Psoas muscle (tissue), 8 donors: Measurements from ENCODE around the gene OTULINL. TPM values are rescaled to one million over a fixed set of nuclear protein-coding genes. Genes with fewer than 3 reads are reported as not detected.

Experiments
- ATAC-seq, 4 donors: fragments of 200-7000 bp; cut with Tn5 transposase; one replicate each; pipeline ENCODE4 v1.9.1; 2020; ENCODE audit warnings: moderate library complexity in 3 of 4, mild to moderate bottlenecking in 2 of 4
- DNase-seq, 2 donors: peaks; one replicate each; pipeline ENCODE4 v3.0.0-alpha.2; 2020
- H3K27ac ChIP-seq: fragments of 200-600 bp; one replicate; pipeline ENCODE4 v1.8.0; 2022
- H3K27me3 ChIP-seq, 3 donors: fragments of 200-600 bp in 1 of 3; one replicate each; pipeline versions ENCODE4 v1.6.1 to v1.8.0; 2013 to 2022; ENCODE audit warnings: low read length in 2 of 3, mild to moderate bottlenecking in 2 of 3, moderate library complexity in 1 of 3; ENCODE audit not compliant: insufficient read depth in 3 of 3
- H3K36me3 ChIP-seq, 2 donors: fragments of 200-600 bp in 1 of 2; one replicate each; pipeline versions ENCODE4 v1.6.1 to v1.8.0; 2013 to 2022; ENCODE audit warnings: low read depth in 1 of 2, mild to moderate bottlenecking in 1 of 2, moderate library complexity in 1 of 2; ENCODE audit not compliant: insufficient read depth in 1 of 2
- H3K4me1 ChIP-seq: fragments of 200-600 bp; one replicate; pipeline ENCODE4 v1.8.0; 2022
- H3K4me3 ChIP-seq: fragments of 200-600 bp; one replicate; pipeline ENCODE4 v1.8.0; 2022; ENCODE audit warnings: mild to moderate bottlenecking
- H3K9me3 ChIP-seq: fragments of 200-600 bp; one replicate; pipeline ENCODE4 v1.8.0; 2022
- WGBS, 3 donors: extraction: QIAGEN DNeasy Blood & Tissue Kit; methylation state at CpG; one replicate each; pipeline versions ENCODE4 v1.1.6 to v1.1.7; 2013; 5-methylcytosine and 5-hydroxymethylcytosine counted together
- intact Hi-C, 2 donors: fragments of 100-400 bp; cut with DNase I; formaldehyde crosslinking; loops; one replicate each; pipeline versions ENCODE4 v1.11.0 to v1.14.2; 2022
- long read RNA-seq, 2 donors: library from polyadenylated mRNA; unstranded; transcript quantifications; one replicate each; pipeline ENCODE4 v2.0.0, GENCODE V29; 2021
- polyA plus RNA-seq, 3 donors: library from polyadenylated mRNA; stranded (reverse); fragments of 200-250 nt; gene quantifications; one replicate each; pipeline ENCODE4 v1.2.3, GENCODE V29; 2013
- total RNA-seq, 4 donors: library from RNA; stranded (reverse); fragmentation: NEBNext Ultra II Directional in 2 of 4; extraction: Animal tissue kit (Norgen Biotek cat#: 25700) in 2 of 4; gene quantifications; one replicate each; pipeline versions ENCODE4 v1.2.1 to v1.2.4, GENCODE V29; 2021 to 2023
- TF ChIP-seq, protein P1 (sequence below): fragments of 200-600 bp; IDR thresholded peaks from one replicate; pipeline ENCODE4 v1.8.0; 2022; ENCODE audit warnings: antibody characterized with exemption
- donor health status: healthy with polysubstance abuse.
- donor health status: DM: no; HTN: no; CAD: no; lungs with moderate emphysema.
- donor health status: Bipolar disorder and iron deficiency.
- donor health status: healthy.
- donor health status: DM: yes; HTN: yes; CAD: no.
- donor health status: DM: no; HTN: no; CAD: no.
- donor health status: DM: no; HTN: no; CAD: no.
- donor health status: DM: yes; HTN: yes; CAD: no.

The OTULINL gene
- total RNA-seq (1 to 10 TPM in 3 of 4 donors, under 1 TPM in 1; 0.88 to 3.2 (median 2.5) TPM), polyA plus RNA-seq (under 1 TPM; 0.15 to 0.52 (median 0.29) TPM)
- long read RNA-seq, donor 1, partial matches to known transcripts = 0 of 2 reads
- long read RNA-seq, donor 1, other reads (novel, unspliced or antisense) = 0 of 2 reads
- long read RNA-seq, donor 2 = 0 reads

DNA sequence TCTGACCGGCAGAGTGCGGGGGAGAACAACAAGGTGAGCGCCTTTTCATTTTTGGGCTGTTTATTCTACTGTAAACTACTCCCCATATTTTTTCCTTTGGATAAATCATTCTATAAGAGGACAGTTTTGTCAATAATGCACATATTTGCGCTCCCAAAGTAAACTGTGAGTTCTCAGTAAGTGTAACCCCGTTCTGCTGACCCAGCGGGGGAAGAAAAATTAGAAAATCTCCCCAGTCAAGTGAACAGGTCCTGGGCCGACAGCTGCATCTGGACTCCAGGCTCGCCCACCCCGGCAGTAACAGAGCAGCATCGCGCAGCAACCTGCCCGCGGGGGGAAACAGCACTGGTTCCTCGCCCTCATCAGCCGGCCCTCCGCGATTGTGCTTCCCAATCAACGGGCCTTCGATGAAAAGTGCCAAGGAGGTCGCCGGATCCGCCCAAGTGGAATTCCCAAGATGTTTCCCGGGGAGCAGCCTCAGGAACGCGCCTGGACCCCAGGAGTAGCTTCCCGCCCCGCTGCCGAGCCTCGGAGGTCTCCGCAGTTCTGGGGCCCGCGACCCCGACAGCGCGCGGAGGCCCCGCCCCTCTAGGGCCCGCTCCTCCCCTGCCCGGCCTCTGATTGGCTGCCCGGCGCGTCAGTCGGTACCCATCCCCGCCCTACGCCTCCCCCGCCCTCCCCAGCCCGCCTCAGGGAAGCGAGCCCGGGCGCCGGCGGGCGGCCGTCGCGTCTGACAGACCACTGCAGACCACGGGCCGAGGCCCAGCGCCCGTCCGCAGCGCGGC lies at the start of gene OTULINL:
Gene OTULINL (plus strand): TSS at position 687 of the 785 bp plus-strand sequence. CDS start 103 bp downstream, outside the sequence.
- WGBS, 3 donors = 8 to 9% (median 8%) methylated on average over 56 to 63 of the region's 63 CpGs
- Histone ChIP-seq H3K4me1 (no peaks in the 10 kb centered on the region), H3K27me3 (peaks cover 0 to 48% (median 6%) of the 10 kb centered on the region in 3 donors), H3K9me3 (no peaks in the 10 kb centered on the region), H3K4me3 (peak within 1 kb of the TSS; percentile 75), H3K36me3 (no peaks in the 10 kb centered on the region), H3K27ac (no peak within 1 kb of the TSS)
- TF ChIP-seq, protein P1, sequence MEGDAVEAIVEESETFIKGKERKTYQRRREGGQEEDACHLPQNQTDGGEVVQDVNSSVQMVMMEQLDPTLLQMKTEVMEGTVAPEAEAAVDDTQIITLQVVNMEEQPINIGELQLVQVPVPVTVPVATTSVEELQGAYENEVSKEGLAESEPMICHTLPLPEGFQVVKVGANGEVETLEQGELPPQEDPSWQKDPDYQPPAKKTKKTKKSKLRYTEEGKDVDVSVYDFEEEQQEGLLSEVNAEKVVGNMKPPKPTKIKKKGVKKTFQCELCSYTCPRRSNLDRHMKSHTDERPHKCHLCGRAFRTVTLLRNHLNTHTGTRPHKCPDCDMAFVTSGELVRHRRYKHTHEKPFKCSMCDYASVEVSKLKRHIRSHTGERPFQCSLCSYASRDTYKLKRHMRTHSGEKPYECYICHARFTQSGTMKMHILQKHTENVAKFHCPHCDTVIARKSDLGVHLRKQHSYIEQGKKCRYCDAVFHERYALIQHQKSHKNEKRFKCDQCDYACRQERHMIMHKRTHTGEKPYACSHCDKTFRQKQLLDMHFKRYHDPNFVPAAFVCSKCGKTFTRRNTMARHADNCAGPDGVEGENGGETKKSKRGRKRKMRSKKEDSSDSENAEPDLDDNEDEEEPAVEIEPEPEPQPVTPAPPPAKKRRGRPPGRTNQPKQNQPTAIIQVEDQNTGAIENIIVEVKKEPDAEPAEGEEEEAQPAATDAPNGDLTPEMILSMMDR = no peak
- peak; percentile 87 to 97 (median 94) for ATAC-seq
- peak; percentile 90 to 91 for DNase-seq
- intact Hi-C loops = no loop called here

DNA sequence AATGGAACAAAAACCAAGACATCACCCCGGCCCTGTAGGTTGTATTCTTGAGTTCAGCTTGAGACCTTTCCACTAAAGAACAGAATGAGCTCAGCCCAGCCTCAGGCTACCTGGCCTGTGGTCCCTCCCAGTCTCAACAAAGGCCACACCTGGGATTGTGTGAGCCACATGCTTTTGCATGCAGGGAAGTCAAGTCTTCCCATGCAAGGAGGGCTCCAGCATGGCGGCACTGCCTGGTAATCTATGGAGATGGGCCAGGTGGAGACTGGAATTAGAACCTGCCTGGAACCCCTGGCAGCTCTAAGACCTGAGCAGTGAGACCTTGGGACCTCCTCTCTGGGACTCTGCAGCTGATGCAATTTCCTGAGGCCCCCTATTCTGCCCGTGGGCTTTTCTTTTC lies 49.4 kb upstream of the OTULINL start:
- intact Hi-C loops = no loop called here
- Histone ChIP-seq H3K27ac (no peak overlapping the region), H3K27me3 (no peaks in the 10 kb centered on the region), H3K4me3 (no peak overlapping the region), H3K36me3 (no peaks in the 10 kb centered on the region), H3K4me1 (no peaks in the 10 kb centered on the region), H3K9me3 (no peaks in the 10 kb centered on the region)
- ATAC-seq = no peak
- TF ChIP-seq, protein P1 = no peak
- WGBS, 3 donors = 54 to 69% (median 56%) methylated on average over 3 of the region's 3 CpGs
- no peak for DNase-seq

DNA sequence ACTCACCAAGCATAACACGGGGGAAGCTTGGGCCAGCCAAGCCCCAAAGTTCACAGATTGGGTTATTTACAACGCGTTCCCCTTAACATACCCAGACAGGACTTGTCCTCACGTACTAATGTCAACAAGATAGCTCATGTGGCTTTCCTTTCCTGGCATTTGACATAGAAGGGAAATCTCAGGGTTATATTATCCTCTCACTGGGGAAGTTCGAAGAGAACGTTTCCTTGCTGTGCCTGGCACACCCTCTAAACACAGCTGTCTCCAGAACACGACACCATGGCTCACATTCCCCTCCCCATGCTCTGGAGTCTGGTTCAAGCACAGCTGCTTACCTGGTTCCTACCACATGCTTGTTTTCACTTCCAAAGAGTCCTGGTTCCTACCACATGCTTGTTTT lies 46.8 kb upstream of the OTULINL start:
- H3K9me3 ChIP-seq = no peaks in the 10 kb centered on the region
- TF ChIP-seq, protein P1 = no peak
- no peaks in the 10 kb centered on the region for H3K36me3 ChIP-seq
- H3K27me3 ChIP-seq = no peaks in the 10 kb centered on the region
- no peak overlapping the region for H3K27ac ChIP-seq
- no peak for DNase-seq
- WGBS, 3 donors = 1% methylated on average over 7 of the region's 7 CpGs
- H3K4me3 ChIP-seq = no peak overlapping the region
- ATAC-seq = peak in 3 of 4 donors; percentile 55 to 66 (median 58)
- intact Hi-C loops = no loop called here
- no peaks in the 10 kb centered on the region for H3K4me1 ChIP-seq

DNA sequence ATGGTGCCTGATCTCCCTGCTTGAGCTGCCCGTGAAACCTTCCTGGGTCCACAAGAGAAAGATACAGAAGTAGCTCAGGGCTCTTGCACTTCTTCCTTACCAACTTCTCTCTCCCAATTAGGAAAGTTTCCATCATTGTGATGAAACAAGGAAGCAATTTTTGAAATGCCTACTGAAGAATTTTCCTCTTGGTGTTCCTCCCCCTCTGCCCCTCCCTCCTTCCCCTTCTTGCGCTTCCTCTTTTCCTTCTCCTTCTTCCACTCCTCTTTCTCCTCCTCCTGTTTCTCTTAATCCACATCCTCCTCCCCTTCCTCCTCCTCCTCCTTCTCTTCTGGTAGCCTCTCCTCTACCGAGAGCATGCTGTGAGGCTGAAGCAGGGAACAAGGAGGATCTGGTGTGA lies 36.3 kb upstream of the OTULINL start:
- no peak for ATAC-seq
- intact Hi-C loops = no loop called here

More for the DNA sequence above, 36.3 kb upstream of the OTULINL start:
- peaks cover 7% of the 10 kb centered on the region for H3K9me3 ChIP-seq
- DNase-seq = no peak
- no peak overlapping the region for H3K4me3 ChIP-seq
- H3K27ac ChIP-seq = no peak overlapping the region
- H3K4me1 ChIP-seq = no peaks in the 10 kb centered on the region
- TF ChIP-seq, protein P1 = no peak
- WGBS, 3 donors = 49 to 65% (median 59%) methylated on average over 3 of the region's 3 CpGs
- H3K27me3 ChIP-seq = no peaks in the 10 kb centered on the region
- H3K36me3 ChIP-seq = no peaks in the 10 kb centered on the region
